ENCODE measurements around the gene ARHGEF11. TPM values are rescaled to one million over a fixed set of nuclear protein-coding genes. Genes with fewer than 3 reads are reported as not detected.
"Not testable (repeated sequence)": the region's sequence is repeated elsewhere in the genome, so short reads cannot be mapped to it uniquely, and the experiment has no call there.

ARHGEF11 gene
- total RNA-seq, 1 donor from 2014 or later, result 18.5 TPM

DNA sequence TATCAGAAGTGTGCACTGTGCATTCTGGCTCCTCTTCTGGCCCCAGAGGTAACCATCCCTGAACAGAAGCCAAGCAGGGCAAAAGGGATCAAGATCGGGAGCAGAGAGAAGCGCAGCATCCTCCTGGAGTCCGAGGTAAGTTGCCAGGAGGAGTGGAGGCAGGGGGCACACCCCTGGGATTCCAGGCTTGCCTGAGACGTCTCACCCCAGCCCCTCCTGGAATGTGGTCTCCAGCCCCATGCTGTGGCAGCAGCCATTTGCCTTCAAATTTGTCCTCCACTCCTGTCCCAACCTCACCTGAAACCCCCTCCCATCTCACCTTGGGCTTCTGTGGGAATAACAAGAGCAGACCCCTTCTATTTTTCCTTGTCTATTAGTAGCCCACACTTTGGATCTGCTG is 115.1 kb downstream of the ARHGEF11 start:
- DNase-seq (ENCODE audit: low spot score), result no peak

DNA sequence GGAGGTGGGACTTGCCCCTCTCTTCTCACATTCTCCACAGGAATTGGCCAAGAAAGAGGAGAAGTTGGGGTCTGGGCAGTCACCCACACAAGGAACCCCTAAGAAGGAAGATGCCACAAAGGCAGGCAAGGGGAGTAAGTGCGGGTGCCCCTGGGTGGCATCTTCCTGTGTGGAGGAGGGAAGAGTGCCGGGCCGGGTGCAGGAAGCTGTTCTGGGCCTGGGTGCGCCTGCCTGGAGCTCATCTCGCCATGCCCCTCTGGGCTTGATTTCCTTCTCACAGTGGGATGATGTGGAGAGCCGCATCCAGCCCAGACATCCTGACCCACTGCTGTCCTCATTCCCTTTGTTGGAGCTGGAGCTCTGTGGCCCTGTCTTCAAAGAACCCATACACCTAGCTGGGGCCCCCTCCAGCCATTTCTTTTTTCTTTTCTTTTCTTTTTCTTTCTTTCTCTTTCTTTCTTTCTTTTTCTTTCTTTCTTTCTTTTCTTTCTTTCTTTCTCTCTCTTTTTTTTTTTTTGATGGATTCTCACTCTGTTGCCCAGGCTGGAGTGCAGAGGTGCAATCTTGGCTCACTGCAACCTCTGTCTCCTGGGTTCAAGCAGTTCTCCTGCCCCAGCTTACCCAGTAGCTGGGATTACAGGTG is 115.8 kb downstream of the ARHGEF11 start:
- DNase-seq (ENCODE audit: low spot score), result no peak

DNA sequence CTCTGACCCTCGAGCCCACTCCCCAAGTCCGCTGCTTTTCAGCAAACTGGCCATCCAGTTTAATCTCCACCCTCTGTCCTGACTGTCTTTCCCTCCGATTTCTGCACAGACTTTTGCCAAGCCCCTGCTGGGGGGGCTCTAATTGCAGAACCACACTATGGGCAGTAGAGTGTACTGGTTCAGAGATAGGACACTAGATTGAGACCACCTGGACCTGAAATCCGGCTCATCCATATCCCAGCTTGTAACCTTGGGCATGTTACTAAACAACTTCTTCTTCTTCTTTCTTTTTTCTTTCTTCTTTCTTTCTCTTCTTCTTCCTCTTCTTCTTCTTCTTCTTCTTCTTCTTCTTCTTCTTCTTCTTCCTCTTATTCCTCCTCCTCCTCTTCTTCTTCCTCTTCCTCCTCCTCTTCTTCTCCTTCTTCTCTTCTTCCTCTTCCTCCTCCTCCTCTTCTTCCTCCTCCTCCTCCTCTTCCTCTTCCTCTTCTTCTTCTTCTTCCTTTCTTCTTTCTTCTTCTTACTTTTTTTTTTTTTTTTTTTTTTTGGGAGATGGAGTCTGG is 117.4 kb downstream of the ARHGEF11 start:
- no peak for DNase-seq (ENCODE audit: low spot score)

DNA sequence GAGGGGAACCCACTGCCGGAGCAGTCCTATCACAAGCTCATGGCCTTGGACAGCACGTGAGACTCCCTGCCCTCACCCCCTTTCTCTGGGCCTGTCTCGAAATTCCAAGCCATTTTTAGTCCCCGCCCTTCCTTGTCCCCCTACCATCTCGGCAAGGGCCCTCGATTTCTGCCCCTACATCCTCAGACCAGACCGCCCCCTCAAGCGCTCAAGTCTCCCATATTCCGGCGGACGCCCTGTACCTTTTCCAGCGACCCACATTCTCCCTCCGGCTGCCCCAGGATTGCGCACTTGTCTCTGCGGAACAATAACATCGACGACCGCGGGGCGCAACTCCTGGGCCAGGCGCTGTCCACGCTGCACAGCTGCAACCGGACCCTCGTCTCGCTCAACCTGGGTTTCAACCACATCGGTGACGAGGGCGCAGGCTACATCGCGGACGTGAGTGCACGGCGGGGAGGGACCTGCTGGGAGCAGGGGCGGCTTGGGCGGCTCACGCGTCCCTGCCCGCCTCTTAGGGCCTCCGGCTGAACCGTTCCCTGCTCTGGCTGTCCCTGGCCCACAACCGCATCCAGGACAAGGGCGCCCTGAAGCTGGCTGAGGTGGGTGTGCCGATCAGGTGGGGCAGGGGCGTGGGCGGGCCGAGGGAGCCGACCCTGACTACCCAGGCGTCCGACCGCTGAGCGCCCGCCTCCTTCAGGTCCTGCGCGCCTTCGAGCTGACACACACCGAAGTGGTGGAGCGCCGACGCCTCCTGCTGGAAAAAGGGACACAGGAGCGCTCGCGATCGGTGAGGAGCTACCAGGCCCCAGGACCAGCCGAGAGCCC is 118.1 kb downstream of the ARHGEF11 start:
- DNase-seq (ENCODE audit: low spot score), result peak; percentile 75

DNA sequence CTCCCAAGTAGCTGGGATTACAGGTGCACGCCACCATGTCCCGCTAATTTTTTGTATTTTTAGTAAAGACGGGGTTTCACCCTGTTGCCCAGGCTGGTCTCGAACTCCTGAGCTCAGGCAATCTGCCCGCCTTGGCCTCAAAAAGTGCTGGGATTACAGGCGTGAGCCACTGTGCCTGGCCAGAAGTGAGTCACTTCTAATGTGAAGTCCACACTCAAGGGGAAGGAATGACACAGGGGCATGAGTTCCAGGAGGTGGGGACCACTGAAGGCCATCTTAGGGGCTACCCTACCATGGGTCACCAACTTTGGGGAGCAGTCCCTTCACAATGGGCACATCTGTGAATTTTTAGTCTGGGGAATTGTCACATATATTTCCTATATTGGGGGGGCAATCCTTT is 118.8 kb downstream of the ARHGEF11 start:
- not testable (repeated sequence) for DNase-seq (ENCODE audit: low spot score)

DNA sequence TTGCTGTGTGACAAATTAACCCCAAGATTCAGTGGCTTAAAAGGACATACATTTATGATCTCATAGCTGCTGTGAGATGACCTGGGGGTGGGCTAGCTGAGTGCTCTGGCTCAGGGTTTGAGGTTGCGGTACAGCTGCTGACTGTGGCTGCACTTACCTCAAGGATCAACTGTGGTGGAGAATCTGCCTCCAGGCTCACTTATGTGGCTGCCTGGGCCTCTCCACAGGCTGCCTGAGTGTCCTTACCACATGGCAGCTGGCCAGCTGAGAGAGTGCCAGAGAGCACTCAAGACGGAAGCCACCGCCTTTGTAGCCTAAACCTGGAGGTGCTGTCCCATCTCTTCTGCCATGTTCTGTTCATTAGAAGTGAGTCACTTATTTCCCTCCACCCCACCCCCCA is 119.4 kb downstream of the ARHGEF11 start:
- no peak for DNase-seq (ENCODE audit: low spot score)

DNA sequence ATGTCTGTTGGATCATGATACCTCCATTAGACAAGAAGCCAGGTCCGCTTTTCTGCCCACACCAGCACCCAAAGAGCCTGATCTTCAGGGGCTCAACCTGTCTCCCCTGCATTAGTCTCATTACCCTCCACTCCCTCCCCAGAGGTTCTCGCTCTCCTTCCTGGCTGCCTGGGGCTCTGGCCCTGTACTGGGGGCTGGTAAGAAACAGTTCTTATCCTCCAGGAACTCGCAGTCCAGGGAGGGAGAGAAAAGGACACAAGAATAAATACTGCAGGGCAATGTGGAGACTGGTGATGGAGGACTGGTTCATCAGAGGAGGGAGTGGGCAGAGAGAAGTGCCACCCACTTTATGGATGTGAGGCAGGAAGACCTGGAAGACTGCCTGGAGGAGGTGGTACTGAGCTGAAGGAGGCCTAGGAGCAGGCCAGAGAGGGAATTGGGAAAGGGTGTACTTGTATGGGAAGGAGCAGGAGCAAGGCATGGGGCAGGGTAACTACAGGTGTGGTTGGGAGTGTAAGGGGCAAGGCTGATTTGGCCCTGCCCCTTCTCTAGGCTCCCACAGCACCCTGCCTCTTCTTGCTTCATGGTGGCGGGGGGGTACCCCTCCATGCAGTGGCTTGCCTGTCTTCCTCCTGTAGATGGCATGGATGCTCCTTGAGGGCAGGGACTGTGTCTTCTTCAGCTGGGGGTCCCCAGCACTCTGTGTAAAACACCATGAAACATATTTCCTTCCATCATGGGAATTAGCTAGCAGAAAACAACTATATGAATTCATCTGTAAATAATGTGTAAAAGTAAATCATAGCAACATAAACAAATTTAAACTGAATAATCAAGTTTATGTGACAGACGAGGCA is 120.2 kb downstream of the ARHGEF11 start:
- DNase-seq (ENCODE audit: low spot score), result no peak

DNA sequence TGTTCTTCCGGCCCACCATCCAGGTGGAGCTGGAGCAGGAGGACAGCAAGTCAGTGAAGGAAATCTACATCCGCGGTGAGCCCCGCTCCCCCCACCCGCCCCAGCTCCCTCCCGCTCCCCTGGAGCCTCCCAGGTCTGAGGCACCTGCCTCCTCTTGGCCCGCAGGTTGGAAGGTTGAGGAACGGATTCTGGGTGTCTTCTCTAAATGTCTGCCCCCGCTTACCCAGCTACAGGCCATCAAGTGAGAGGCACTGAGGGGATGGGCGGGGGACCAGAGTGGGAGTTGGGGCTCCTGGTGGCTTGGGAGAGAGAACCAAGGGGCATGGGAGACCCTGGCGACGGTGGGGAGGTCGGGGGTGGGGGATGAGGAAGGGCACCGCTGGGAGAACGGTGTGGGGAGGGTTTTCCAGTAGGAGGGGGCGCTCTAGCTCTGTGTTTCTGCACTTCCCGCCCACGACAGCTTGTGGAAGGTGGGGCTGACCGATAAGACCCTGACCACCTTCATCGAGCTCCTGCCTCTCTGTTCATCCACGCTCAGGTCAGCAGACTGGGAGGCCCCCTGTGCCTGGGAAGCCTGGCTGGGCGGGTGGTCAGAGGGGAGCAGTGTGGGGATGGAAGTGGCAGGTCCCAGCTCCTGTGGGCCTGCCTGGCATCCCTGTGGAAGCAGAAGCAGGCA is 120.9 kb downstream of the ARHGEF11 start:
- no peak for DNase-seq (ENCODE audit: low spot score)

DNA sequence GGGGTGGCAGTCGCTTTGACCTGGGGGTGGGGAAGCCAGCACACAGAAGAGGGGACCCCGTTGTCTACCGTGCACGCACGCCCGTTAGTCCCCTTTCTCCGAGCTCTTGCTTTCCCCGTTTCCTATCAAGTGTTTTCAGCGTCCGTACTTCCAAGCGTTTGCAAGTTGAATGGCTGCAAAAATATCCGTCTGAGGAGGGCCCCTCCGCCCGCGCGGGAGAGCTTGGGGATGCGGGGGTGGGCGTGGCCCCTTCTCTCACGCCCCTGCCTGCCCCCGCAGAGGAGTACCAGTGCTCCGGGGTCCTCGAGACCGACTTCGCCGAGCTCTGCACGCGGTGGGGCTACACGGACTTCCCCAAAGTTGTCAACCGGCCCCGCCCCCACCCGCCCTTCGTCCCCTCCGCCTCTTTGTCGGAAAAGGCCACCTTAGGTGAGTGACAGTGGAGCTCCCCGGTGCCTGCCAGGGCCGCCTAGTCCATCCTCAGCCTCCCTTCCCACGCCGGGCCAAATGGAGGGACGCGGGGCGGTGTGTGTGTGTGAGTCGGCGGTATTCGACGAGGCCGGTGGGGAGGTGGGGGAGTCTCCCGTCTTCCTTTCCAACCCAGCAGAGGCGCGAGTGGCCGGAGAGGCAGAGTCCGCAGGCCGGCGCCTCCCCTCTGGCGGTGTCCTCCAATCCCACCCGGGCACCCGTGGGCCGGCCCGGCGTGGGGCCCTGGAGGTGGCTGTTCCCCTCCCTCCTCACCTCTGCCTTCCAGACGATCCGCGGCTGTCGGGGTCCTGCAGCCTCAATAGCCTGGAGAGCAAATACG is 121.7 kb downstream of the ARHGEF11 start:
- DNase-seq (ENCODE audit: low spot score), result no peak

DNA sequence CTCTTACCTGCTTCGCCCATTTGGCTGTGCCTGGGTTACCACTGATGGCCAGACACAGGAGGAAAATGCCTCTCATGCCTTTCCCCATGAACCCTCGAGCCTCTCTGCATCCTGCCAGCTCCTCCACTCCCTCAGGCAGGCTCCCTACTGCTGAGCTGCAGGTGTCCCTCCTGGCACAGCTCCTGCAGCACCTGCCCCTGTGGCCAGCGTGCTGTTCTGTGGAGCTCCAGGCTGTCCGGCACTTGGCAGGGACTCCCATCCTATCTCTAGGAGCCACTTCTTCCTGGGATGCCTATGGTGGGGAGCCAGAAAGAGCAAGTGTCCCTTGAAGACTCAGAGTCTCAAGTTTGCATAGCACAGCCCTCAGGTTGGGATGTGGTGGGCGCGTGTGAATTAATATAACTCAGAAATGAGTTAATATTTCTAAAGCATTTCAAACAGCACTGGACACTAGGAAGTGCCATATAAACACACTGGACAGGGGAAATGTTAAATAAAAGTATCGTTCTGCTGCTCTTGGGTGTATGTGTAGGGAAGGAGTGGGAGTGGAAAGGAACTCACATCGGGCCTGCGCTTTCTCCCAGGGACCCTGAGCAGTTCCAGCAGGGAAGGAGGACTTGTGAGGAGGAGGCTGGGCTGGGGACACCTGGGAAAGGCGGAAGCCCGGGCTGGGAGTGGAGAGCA is 122.4 kb downstream of the ARHGEF11 start:
- DNase-seq (ENCODE audit: low spot score), result no peak

DNA sequence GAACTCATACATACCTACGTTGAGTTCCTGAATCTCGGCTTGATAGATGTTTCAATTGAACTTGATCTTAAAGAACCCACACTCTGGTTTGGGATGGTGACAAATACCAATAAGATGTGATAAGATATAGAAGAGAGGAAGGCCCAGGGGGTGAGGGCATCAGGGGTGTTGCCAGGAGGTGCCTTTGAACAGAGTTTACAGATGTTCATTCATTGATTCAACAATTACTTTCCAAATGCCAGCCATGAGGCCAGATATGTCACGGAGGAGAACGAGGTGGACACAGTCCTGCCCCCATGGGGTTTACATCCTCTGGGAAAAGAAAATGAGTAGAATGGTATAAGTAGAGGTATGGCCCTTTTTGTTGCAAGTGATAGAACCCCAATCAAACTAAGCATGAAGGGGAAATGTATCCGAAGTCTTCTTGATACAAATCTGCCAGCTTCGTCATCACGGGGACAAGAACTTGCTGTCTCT is 124.5 kb downstream of the ARHGEF11 start:
- DNase-seq (ENCODE audit: low spot score), result no peak

DNA sequence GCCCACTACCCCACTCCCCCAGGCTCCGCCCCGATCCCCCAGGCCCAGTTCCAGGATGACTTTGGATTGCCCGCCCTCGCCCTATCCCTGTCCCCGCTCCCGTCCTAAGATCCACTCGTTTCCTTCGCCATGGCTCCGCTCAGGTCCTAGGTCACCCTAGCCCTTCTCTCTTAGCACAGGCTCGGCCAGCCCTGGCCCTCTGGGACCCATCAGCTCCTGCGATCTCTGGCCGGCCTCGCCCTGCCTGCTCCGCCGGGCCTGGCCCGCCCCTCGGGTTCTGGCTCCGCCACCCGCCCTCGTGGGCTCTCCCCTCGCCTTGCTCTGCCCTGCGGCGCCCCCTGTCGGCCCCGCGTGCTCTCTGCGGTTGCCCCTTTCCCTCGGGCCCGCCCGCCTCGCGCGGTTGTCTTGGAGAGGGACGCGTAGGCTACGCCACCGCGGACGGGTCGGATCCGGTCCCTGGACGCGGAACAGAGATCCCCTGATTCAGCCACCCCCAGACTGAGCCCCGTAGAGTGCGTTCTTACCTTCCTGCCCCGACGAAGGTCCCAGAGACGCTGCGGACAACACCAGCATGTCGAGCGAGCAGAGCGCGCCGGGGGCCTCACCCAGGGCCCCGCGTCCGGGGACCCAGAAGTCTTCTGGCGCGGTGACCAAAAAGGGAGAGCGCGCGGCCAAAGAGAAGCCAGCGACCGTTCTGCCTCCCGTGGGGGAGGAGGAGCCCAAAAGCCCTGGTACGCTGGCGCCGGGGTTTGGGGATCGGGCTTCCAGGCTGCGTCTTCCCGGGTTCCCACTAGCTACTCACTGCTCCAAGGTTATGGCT is 125.1 kb downstream of the ARHGEF11 start, which contains the start of gene LRRC71:
TSS of gene LRRC71 (plus strand) at position 400 of the 820 bp plus-strand sequence. CDS start at position 572, 172 bp downstream.
- DNase-seq (ENCODE audit: low spot score), result peak; percentile 88

DNA sequence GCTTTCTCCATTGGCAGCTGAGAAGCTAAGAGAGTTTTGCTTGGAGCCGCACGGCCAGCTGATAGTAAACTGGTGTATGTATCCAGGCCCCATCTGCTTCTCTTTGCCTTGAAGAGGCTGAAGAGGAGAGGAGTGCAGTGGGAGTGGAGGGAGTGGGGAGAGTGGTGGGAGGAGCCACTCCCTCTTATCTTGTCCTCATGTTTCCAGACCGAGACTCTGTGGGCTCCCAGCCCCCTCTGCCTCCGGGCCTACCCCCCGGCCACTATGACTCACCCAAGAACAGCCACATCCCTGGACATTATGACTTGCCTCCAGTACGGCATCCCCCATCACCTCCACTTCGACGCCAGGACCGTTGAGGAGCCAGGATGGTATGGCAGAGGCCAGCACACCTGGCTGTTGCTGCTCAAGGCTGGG is 131.1 kb downstream of the ARHGEF11 start:
- DNase-seq (ENCODE audit: low spot score), result peak; percentile 75

DNA sequence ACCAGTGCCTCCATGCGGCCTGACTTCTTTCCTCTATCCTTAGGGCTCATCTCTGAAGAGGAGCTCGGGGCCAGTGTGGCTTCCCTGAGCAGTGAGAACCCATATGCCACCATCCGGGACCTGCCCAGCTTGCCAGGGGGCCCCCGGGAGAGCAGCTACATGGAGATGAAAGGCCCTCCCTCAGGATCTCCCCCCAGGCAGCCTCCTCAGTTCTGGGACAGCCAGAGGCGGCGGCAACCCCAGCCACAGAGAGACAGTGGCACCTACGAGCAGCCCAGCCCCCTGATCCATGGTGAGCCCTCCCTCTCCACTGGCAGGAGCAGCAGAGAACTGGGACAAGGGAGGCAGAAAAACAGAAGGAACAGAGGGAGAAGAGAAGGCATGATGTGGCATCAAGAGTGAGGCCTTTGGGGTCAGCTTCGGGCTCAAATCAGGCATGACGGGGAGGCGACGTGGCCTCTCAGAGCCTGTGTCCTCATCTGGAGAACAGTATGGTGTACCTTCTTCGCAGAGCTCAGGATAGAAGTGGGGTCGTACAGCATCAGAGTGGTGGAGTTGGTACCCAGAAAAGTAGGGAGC is 131.6 kb downstream of the ARHGEF11 start:
- DNase-seq (ENCODE audit: low spot score), result no peak

DNA sequence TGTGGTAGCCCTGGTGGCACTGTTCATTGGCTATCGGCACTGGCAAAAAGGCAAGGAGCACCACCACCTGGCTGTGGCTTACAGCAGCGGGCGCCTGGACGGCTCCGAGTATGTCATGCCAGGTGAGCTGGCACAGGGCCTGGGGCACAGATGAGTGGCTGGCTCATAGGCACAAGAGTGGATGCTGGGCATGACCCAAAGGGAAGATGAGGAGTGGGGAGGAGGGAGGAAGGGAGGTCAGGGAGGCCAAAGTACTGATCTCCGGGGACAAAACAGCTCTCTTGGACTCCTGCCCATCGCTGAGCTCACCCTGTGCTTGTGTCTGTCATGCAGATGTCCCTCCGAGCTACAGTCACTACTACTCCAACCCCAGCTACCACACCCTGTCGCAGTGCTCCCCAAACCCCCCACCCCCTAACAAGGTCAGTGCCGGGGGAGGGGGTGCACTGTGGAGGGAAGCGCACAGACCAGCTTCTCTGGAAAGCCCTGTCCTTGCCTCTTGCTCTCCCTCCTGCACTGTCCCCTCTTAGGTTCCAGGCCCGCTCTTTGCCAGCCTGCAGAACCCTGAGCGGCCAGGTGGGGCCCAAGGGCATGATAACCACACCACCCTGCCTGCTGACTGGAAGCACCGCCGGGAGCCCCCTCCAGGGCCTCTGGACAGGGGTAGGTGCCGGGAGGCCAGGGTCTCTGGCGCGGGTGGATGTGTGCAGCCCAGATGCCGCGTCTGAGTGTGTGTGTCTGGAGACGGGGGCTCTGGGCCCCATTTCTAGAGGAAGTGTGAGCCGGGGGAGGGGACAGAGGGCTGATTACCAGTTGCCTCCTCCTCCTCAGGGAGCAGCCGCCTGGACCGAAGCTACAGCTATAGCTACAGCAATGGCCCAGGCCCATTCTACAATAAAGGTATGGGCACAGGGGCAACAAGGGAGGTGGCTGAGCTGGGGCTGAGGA is 132.4 kb downstream of the ARHGEF11 start:
- DNase-seq (ENCODE audit: low spot score), result peak; percentile 83

DNA sequence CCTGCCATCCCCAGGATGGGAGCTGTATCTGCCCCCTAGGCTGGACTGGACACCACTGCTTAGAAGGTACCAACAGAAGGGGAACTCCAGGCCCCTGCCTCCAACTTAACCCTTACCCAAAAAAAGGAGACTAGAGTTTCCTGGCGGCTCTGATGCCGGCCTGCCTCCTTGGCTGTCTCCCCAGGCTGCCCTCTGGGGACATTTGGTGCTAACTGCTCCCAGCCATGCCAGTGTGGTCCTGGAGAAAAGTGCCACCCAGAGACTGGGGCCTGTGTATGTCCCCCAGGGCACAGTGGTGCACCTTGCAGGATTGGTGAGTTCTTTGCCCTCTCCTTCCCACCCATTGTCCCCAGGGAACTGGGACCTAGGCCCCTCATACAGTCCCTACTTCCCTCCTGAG is 133.2 kb downstream of the ARHGEF11 start:
- no peak for DNase-seq (ENCODE audit: low spot score)
